ENCODE results near the gene NPHP4. TPM values are rescaled to one million over a fixed set of nuclear protein-coding genes. Genes with fewer than 3 reads are reported as not detected.

NPHP4 gene
- total and polyA plus RNA-seq, 2 donors (not counting 3 experiments of a cell fraction or from before 2014, with no cell fraction given): 4.4 to 11.7 TPM

DNA sequence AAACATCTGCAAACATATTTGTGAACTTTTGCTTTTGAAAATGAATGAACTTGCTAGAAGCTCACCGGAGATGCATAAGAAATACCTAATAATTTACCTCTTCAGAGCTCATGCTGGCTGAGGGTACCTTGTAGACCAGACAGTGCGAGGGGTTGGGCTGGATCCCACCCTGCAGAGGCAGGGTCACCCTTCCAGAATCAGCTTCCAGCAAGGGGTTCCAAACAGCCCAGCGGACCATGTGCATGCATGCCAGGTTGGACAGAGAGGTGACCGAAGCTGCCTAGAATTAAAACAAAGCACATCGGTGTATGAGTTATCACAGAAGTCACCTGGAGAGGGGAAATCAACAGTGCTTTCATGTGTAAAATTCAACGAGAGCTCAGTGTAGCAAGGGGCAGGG is 59.2 kb downstream of the NPHP4 start:
- peaks cover 0 to 4% of the 10 kb centered on the region in 2 experiments for H3K36me3 ChIP-seq (ENCODE audit: control insufficient read depth in 2 of 2, extremely low read depth in 1 of 2, insufficient read depth in 2 of 2, low read length in 2 of 2)
- H3K4me3 ChIP-seq (replicated peaks in 1 of 3; ENCODE audit: insufficient read depth in 1 of 3, low read depth in 1 of 3, low read length in 3 of 3): no peak overlapping the region
- dilution Hi-C loops (cut with MboI; ENCODE audit: extremely low pct_ligation_motif_present, low sequenced_read_pairs): no loop called here
- H3K79me2 ChIP-seq (ENCODE audit: control insufficient read depth, insufficient read depth, low read length): no peaks in the 10 kb centered on the region
- H3K27me3 ChIP-seq (ENCODE audit: control insufficient read depth in 2 of 2, insufficient read depth in 2 of 2, low read length in 2 of 2): no peaks in the 10 kb centered on the region
- H4K20me1 ChIP-seq (replicated peaks; ENCODE audit: control insufficient read depth, extremely low read depth, insufficient read depth, low read length): no peaks in the 10 kb centered on the region
- H3K9me3 ChIP-seq (replicated peaks; ENCODE audit: control insufficient read depth, insufficient read depth, low read length): no peaks in the 10 kb centered on the region
- POLR2A ChIA-PET: no interaction called here
- FAIRE-seq: no peak
- H3K27ac ChIP-seq (ENCODE audit: insufficient read depth, low read depth, low read length): no peak overlapping the region
- no peak overlapping the region for H3K4me2 ChIP-seq (ENCODE audit: insufficient read depth, low read length)
- intact Hi-C loops (cut with micrococcal nuclease): no loop called here
- no peaks in the 10 kb centered on the region for H3K9me1 ChIP-seq (replicated peaks; ENCODE audit: control insufficient read depth, extremely low read depth, insufficient read depth, low read length)
- H2AFZ ChIP-seq (ENCODE audit: low read depth, low read length): no peak overlapping the region
- H3K4me1 ChIP-seq (ENCODE audit: control insufficient read depth, extremely low read depth, insufficient read depth, low read length): no peaks in the 10 kb centered on the region
- no peak overlapping the region for H3K9ac ChIP-seq (replicated peaks; ENCODE audit: extremely low read depth, insufficient read depth, low read length)
- DNase-seq (ENCODE audit: low read depth, low spot score): no peak
- TF ChIP-seq JUN (IDR thresholded peaks at IDR 0.05; ENCODE audit: borderline replicate concordance, insufficient read depth, insufficient read length, low read depth) (no peak), POLR2A (IDR thresholded peaks at IDR 0.05; ENCODE audit: low read depth, low read length) (no peak), FOS (IDR thresholded peaks at IDR 0.05; ENCODE audit: borderline replicate concordance, insufficient read depth, low read length) (no peak), EZH2 (IDR thresholded peaks at IDR 0.05; ENCODE audit: borderline replicate concordance, low read depth, low read length, severe bottlenecking) (no peak), POLR2AphosphoS5 (IDR thresholded peaks at IDR 0.05; ENCODE audit: insufficient read depth, low read depth, low read length) (no peak), GATA2 (IDR thresholded peaks at IDR 0.05; ENCODE audit: insufficient read depth, insufficient read length, low read depth, low read length) (no peak), MYC (IDR thresholded peaks at IDR 0.05; ENCODE audit: low read depth, low read length) (no peak)
- TF ChIP-seq, protein P1, sequence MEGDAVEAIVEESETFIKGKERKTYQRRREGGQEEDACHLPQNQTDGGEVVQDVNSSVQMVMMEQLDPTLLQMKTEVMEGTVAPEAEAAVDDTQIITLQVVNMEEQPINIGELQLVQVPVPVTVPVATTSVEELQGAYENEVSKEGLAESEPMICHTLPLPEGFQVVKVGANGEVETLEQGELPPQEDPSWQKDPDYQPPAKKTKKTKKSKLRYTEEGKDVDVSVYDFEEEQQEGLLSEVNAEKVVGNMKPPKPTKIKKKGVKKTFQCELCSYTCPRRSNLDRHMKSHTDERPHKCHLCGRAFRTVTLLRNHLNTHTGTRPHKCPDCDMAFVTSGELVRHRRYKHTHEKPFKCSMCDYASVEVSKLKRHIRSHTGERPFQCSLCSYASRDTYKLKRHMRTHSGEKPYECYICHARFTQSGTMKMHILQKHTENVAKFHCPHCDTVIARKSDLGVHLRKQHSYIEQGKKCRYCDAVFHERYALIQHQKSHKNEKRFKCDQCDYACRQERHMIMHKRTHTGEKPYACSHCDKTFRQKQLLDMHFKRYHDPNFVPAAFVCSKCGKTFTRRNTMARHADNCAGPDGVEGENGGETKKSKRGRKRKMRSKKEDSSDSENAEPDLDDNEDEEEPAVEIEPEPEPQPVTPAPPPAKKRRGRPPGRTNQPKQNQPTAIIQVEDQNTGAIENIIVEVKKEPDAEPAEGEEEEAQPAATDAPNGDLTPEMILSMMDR (IDR thresholded peaks at IDR 0.05; ENCODE audit: extremely low read depth in 1 of 2, insufficient read depth in 1 of 2, low read depth in 1 of 2, low read length in 2 of 2): no peak
- TF ChIP-seq, protein P2, sequence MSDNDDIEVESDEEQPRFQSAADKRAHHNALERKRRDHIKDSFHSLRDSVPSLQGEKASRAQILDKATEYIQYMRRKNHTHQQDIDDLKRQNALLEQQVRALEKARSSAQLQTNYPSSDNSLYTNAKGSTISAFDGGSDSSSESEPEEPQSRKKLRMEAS (IDR thresholded peaks at IDR 0.05; ENCODE audit: insufficient read depth, insufficient read length): no peak
- CTCF ChIA-PET: interaction anchor here (1.3 kb wide), 1 partner anchor 17 kb away, joined by 5 read pairs; no protein-coding TSS in a partner anchor
- BruUV-seq (replicated peaks): no TSS peak

All from endothelial cell of umbilical vein (primary cell).